ENCODE measurements around the gene SLMAP.

SLMAP gene

GRCh38 chr3:57943525-57944495 lies 187.7 kb downstream of the SLMAP start:
- peak; percentile 63 for DNase-seq (ENCODE audit: low spot score)

- no peak for DNase-seq (ENCODE audit: low spot score)
Measured at GRCh38 chr3:57946970-57947381, 190.9 kb downstream of the SLMAP start.

GRCh38 chr3:57948080-57948671 lies 192.1 kb downstream of the SLMAP start:
- DNase-seq (ENCODE audit: low spot score), result peak; percentile 37

DNA sequence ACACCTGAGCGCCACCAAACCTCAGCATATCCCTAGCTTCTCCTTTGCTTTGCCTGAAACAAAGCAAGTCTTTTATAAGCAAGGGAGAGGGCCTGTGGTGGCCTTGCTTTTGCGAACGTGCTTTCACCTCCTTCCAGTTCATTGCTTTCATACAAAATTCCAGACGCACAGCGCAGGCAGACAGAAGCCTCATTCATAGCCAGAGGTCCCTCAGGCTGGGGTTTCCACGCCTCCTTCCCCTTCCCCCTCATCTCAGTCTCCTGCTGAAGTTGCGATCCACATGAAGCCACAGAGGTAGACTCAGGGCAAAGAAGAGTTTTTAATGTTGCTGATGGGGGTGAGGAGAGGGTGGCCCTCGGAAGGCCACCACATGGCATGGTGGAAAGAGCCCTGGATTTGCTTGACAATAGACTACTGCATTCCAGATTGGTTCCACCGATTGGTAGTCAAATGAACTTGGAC lies 192.7 kb downstream of the SLMAP start:
- DNase-seq (ENCODE audit: low spot score), result peak; percentile 30

DNA sequence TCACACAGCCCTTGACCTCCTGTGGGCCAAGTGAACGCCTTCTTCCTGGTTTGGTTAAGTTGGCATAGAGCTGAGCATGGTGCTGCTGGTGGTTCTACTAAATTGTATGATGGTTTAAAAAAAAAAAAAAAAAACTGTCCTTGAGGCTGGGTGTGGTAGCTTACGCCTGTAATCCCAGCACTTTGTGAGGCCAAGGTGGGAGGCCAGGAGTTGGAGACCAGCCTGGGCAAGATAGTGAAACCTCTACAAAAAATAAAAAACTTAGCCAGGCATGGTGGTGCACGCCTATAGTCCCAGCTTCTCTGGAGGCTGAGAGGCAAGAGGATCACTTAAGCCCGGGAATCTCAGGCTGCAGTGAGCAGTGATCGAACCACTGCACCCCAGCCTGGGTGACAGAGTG lies 193.2 kb downstream of the SLMAP start:
- DNase-seq (ENCODE audit: low spot score), result no peak

GRCh38 chr3:57949785-57950615 lies 193.9 kb downstream of the SLMAP start:
- no peak for DNase-seq (ENCODE audit: low spot score)

DNA sequence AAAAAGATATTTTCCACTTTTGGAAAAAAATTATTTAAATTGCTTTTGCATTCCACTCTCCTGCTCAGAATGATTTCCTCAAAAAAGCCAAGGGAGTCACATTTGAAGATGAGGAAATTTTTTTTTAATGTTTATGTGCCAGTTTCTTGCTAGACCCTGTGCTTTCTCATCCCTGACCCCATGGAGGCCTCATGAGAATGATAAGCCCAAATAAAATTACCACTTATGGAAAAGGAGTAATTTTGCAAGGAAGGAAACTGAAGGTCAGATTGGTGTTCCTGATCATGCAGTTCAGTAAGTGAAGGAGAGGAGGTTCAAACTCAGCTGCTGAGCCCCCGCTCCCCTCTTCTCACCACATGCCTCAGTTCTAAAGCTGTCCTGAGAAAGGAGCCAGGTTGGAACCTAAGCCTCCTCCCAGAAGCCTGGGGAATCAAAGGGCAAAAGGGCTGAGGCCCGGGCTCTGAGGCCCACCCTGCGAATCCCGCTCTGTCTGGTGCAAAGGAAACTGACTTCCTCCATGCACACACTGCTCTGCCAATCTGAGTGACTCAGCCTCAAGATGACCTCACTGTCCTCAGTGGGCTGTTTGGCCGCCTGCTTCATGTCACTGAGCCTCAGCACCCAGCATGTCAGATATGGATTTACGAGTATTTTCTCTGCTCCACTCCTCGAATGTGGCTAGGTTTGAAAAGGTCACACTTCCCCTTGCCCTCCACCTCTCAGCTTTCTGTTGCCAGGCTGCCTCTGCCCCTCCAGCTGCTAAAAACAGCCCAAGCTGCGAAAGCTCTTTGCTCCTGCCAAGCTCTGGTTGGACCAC lies 195.2 kb downstream of the SLMAP start:
- peak; percentile 59 for DNase-seq (ENCODE audit: low spot score)

- peak; percentile 67 for DNase-seq (ENCODE audit: low spot score)
Measured at GRCh38 chr3:57952208-57952631, 196.1 kb downstream of the SLMAP start.

DNA sequence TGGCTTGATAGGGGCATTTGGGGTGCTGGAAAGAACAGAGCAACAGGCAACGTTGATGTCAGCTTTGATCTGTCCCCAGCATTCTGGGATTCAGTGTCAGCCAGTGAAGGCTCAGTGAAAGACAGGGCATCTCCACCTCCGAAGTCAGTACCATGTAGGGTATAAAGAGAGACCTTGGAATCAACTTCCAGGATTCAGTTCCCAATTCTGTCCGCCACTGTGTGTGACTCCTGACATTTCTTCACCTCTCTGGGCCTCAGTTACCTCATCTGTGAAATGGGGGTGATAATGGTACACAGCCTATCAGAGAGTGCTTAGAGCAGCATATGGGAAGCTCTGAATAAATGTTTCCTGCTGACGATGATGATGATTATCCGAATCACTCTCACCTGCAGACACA lies 196.5 kb downstream of the SLMAP start:
- no peak for DNase-seq (ENCODE audit: low spot score)

GRCh38 chr3:57953576-57953975 lies 197.5 kb downstream of the SLMAP start:
- no peak for DNase-seq (ENCODE audit: low spot score)

DNA sequence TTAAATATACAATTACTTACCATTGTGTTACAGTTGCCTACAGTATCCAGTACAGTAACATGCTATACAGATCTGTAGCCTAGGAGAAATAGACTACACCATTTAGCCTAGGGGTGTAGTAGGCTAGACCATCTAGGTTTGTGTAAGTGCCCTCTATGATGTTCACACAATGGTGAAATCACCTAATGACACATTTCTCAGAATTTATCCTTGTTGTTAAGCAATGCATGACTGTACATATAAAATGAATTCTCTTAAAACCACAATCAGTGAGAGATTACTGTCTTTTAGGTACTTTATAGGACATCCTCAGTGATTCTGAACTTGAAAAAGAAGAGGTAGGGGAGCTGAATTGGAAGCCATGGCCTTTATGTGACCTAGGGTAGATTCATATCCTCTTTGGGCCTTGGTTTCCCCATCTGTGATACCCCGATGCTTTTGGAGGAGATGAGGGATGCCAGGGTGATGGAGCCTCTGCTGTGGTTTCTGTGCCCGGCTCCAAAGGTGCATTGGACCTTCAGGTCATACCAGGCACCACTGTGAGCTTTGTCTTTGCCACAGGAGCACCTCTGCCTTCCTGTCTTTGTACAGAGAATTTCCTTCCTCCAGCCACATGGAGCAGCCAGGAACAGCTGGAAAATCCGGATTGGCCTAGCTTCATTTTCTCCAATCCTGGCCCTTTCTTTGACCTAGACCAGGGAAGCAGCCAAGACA lies 200.2 kb downstream of the SLMAP start:
- no peak for DNase-seq (ENCODE audit: low spot score)

- no peak for DNase-seq (ENCODE audit: low spot score)
Measured at GRCh38 chr3:57956833-57957174, 200.7 kb downstream of the SLMAP start.

- no peak for DNase-seq (ENCODE audit: low spot score)
Measured at GRCh38 chr3:57957824-57958223, 201.7 kb downstream of the SLMAP start.

DNA sequence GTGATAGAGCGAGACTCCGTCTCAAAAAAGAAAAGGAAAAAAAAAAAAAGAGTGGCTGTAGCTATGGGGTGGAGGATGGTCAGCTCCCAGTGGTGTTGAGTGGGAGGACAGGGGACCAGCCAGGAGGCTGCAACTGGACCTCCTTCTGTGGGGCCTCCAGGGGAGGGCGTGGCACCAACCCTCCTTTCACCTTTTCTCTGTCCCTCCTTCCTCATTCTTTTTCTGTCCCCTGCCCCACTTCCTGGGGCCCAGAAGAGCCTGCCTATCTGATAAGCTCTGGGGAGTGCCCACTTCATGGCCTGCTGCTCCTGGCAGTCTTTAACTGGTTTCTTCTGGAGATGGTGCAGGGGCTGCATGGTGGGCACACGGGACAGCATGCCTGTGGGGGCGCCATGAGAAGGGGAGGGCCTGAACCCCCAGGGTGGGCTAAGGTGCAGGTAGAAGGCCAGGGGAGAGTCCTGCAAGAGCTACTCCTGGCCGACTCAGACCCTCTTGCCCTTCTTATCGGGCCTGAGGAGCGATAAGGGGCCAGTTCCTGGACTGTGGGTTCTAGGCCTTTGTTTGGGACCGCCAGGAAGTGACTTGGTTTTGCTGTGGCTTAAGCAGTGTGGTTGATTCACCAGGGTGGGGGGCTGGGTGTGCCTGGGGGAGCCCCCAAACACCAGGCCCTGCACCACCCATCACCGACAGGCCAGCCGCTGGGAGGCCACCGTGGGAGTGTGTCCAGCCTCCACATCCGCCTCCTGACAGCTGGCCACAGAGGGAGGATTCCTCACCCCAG lies 202.7 kb downstream of the SLMAP start:
- DNase-seq (ENCODE audit: low spot score), result no peak

DNA sequence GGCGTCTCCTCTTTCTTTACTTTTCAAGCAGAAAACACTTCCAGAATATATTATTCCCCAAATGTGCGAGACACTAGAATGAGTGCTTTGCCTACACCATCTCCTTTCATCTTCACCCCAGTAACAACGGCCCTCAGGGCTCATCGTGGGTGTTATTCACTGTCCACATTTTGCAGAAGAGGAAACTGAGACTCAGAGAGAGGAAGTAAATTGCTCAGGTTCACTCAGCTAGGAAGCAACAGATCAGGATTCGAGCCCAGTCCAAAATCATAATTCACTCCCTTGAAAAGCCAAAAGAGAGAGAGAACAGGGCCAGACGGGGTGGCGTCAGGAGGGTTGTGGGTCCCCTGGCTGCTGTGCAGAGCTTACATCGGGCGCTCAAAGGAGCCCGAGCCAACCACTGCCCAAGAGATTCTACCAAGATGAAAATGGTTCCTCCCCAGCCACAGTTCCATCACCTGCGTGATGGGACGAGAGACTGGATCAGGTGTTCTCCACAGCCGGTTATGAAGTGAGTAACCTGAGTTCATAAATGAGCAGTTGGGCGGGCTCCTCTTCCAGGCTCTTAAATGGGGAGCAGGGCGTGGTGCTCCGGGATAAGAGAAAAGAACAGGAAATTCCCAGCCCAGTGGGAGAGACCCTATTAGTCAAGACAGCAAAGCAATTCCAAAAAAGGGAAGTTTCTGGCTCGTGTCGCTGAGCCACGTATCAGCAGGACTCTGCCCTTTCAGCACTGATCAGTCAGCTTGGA lies 203.5 kb downstream of the SLMAP start:
- DNase-seq (ENCODE audit: low spot score), result no peak

GRCh38 chr3:57960174-57960505 lies 204.0 kb downstream of the SLMAP start:
- no peak for DNase-seq (ENCODE audit: low spot score)

DNA sequence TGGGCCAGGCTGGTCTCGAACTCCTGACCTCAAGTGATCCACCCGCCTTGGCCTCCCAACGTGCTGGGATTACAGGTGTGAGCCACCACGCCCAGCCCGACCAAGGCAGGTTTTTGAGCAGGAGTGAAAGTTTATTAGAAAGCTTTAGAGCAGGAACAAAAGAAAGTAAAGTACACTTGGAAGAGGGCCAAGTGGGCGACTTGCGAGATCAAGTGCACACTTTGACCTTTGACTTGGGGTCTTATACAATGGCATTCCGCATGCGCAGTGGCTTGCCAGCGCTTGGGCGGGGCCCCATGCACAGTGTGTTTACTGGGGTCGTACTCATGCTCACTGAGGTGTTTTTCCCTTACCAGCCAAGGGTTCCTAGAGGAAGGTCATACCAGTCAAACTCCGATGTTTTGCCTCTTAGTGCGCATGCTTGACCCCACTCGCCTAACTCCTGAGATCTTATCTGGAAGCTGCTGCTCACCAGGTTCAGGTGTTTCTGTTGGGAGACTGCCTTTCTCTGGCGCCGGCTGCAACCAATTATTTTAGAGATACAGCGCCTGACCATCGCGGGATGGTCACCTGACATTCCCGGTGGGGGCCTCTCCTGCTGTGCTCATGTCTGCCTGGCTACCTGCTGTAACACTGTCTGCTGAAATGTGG lies 205.2 kb downstream of the SLMAP start:
- no peak for DNase-seq (ENCODE audit: low spot score)

DNA sequence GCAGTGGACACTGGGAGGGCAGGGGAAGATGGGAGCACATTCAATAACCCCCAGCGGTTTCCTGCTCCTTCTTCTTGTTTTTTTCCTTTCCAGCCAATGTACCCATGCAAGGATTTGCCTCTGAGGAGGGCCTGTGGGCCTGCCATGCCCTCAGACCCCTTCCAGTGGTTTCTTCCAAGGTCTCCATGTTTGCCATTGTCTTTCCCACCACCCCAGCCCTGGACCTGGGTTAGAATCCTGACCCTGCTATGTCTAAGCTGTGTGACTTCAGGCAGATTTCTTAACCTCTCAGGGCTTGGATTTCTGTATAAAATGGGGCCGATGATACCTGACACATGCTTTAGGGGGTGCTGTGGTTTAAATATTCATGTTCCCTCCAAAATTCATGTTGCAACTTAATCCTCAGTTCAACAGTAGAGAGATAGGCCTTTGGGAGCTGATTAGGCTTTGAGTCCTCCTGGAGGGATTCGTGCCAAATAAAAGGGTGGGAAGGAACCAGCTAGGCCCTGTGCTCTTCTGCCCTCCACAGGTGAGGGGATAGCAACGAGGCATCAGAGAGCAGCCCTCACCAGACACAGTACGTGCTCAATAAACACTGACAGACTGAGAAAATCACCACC lies 205.8 kb downstream of the SLMAP start:
- DNase-seq (ENCODE audit: low spot score), result no peak

GRCh38 chr3:57962448-57962834 lies 206.3 kb downstream of the SLMAP start:
- no peak for DNase-seq (ENCODE audit: low spot score)
